ENCODE results near the gene ALDH1L1. TPM values are rescaled to one million over a fixed set of nuclear protein-coding genes. Genes with fewer than 3 reads are reported as not detected.

Gene ALDH1L1
- polyA plus RNA-seq, 3 donors = not detected

- 84% methylated on average over 6 of the region's 8 CpGs for WGBS (ENCODE audit: insufficient coverage)
- Mint-ChIP-seq H3K27ac (no peak overlapping the region), H3K27me3 (ENCODE audit: low read depth in 3 of 3) (peaks cover 0 to 7% (median 4%) of the 10 kb centered on the region in 3 donors), H3K4me1 (no peaks in the 10 kb centered on the region), H3K4me3 (no peak overlapping the region), H3K9me3 (peaks cover 6 to 15% (median 8%) of the 10 kb centered on the region in 7 donors), H3K36me3 (no peaks in the 10 kb centered on the region)
- Histone ChIP-seq H3K4me3 (replicated peaks in 1 of 3; ENCODE audit: low read depth in 2 of 3, low read length in 3 of 3) (no peak overlapping the region), H2AFZ (ENCODE audit: insufficient read depth, low read depth, low read length, poor library complexity, severe bottlenecking) (no peak overlapping the region), H3K9me3 (replicated peaks in 1 of 2; ENCODE audit: control insufficient read depth in 1 of 2, insufficient read depth in 1 of 2, low read length in 2 of 2) (peaks cover 5 to 20% of the 10 kb centered on the region in 2 donors), H3K27me3 (ENCODE audit: control insufficient read depth in 2 of 2, insufficient read depth in 2 of 2, low read length in 2 of 2) (no peaks in the 10 kb centered on the region), H4K20me1 (ENCODE audit: insufficient read depth, low read length) (no peaks in the 10 kb centered on the region), H3K4me2 (replicated peaks; ENCODE audit: extremely low read depth, low read length, poor library complexity, severe bottlenecking) (no peak overlapping the region), H3K36me3 (replicated peaks in 1 of 2; ENCODE audit: control insufficient read depth in 1 of 2, insufficient read depth in 2 of 2, low read length in 2 of 2) (no peaks in the 10 kb centered on the region), H3K9ac (ENCODE audit: insufficient read depth, low read length, poor library complexity, severe bottlenecking) (no peak overlapping the region), H3K27ac (ENCODE audit: low read depth in 1 of 2, low read length in 2 of 2) (no peak overlapping the region), H3K79me2 (ENCODE audit: insufficient read depth, low read length) (no peaks in the 10 kb centered on the region), H3K4me1 (ENCODE audit: control insufficient read depth in 1 of 2, insufficient read depth in 2 of 2, low read length in 2 of 2) (no peaks in the 10 kb centered on the region)
- no peak for TF ChIP-seq CTCF (IDR thresholded peaks at IDR 0.05)
- DNase-seq = no peak
- intact Hi-C loops (cut with micrococcal nuclease) = no loop called here
Measured at GRCh38 chr3:126102011-126102410, 78.4 kb downstream of the ALDH1L1 start.

- H3K27ac Mint-ChIP-seq = no peak overlapping the region
Measured at GRCh38 chr3:126101521-126101982, 78.8 kb downstream of the ALDH1L1 start.

More at GRCh38 chr3:126101521-126101982, 78.8 kb downstream of the ALDH1L1 start:
- Histone ChIP-seq H3K27me3 (ENCODE audit: control insufficient read depth in 2 of 2, insufficient read depth in 2 of 2, low read length in 2 of 2) (no peaks in the 10 kb centered on the region), H3K36me3 (replicated peaks in 1 of 2; ENCODE audit: control insufficient read depth in 1 of 2, insufficient read depth in 2 of 2, low read length in 2 of 2) (no peaks in the 10 kb centered on the region), H3K4me1 (ENCODE audit: control insufficient read depth in 1 of 2, insufficient read depth in 2 of 2, low read length in 2 of 2) (no peaks in the 10 kb centered on the region), H2AFZ (ENCODE audit: insufficient read depth, low read depth, low read length, poor library complexity, severe bottlenecking) (no peak overlapping the region), H3K27ac (ENCODE audit: low read depth in 1 of 2, low read length in 2 of 2) (no peak overlapping the region), H3K79me2 (ENCODE audit: insufficient read depth, low read length) (no peaks in the 10 kb centered on the region), H3K9me3 (replicated peaks in 1 of 2; ENCODE audit: control insufficient read depth in 1 of 2, insufficient read depth in 1 of 2, low read length in 2 of 2) (peaks cover 9 to 24% of the 10 kb centered on the region in 2 donors), H3K4me3 (replicated peaks in 1 of 3; ENCODE audit: low read depth in 2 of 3, low read length in 3 of 3) (no peak overlapping the region), H4K20me1 (ENCODE audit: insufficient read depth, low read length) (no peaks in the 10 kb centered on the region), H3K9ac (ENCODE audit: insufficient read depth, low read length, poor library complexity, severe bottlenecking) (no peak overlapping the region), H3K4me2 (replicated peaks; ENCODE audit: extremely low read depth, low read length, poor library complexity, severe bottlenecking) (no peak overlapping the region)
- no peak overlapping the region for H3K4me3 Mint-ChIP-seq
- H3K4me1 Mint-ChIP-seq = no peaks in the 10 kb centered on the region
- intact Hi-C loops (cut with micrococcal nuclease) = no loop called here
- TF ChIP-seq CTCF (IDR thresholded peaks at IDR 0.05) = no peak
- no peak for DNase-seq
- peaks cover 0 to 7% (median 4%) of the 10 kb centered on the region in 3 donors for H3K27me3 Mint-ChIP-seq (ENCODE audit: low read depth in 3 of 3)
- peaks cover 9 to 20% (median 13%) of the 10 kb centered on the region in 7 donors for H3K9me3 Mint-ChIP-seq
- no peaks in the 10 kb centered on the region for H3K36me3 Mint-ChIP-seq
- WGBS (ENCODE audit: insufficient coverage) = 93% methylated on average over 10 of the region's 10 CpGs
